IPS-18a (cell line): ENCODE data around the gene NUTM2F.
"Not testable (repeated sequence)": the region's sequence is repeated elsewhere in the genome, so short reads cannot be mapped to it uniquely, and the experiment has no call there.

Source experiments
- H3K27ac ChIP-seq: one replicate; pipeline ENCODE4 v1.5.1; 2013; ENCODE audit warnings: low read length
- H3K27me3 ChIP-seq: one replicate; pipeline ENCODE4 v1.6.1; 2013; ENCODE audit warnings: mild to moderate bottlenecking, low read length; ENCODE audit not compliant: control insufficient read depth, insufficient read depth
- H3K36me3 ChIP-seq: one replicate; pipeline ENCODE4 v1.6.1; 2013; ENCODE audit warnings: low read depth, low read length; ENCODE audit not compliant: control insufficient read depth
- H3K4me1 ChIP-seq: one replicate; pipeline ENCODE4 v1.6.1; 2013; ENCODE audit warnings: low read depth, low read length; ENCODE audit not compliant: control insufficient read depth
- H3K4me3 ChIP-seq: one replicate; pipeline ENCODE4 v1.5.1; 2013; ENCODE audit warnings: low read length
- H3K9ac ChIP-seq: one replicate; pipeline ENCODE4 v1.6.1; 2013; ENCODE audit warnings: mild to moderate bottlenecking, low read length, moderate library complexity
- H3K9me3 ChIP-seq: one replicate; pipeline ENCODE4 v1.6.1; 2013; ENCODE audit warnings: low read depth, low read length; ENCODE audit not compliant: control insufficient read depth

The NUTM2F gene

GRCh38 chr9:94301583-94301982 is 26.9 kb downstream of the NUTM2F start:
- Histone ChIP-seq H3K36me3 (no peaks in the 10 kb centered on the region), H3K9ac (no peak overlapping the region)

DNA sequence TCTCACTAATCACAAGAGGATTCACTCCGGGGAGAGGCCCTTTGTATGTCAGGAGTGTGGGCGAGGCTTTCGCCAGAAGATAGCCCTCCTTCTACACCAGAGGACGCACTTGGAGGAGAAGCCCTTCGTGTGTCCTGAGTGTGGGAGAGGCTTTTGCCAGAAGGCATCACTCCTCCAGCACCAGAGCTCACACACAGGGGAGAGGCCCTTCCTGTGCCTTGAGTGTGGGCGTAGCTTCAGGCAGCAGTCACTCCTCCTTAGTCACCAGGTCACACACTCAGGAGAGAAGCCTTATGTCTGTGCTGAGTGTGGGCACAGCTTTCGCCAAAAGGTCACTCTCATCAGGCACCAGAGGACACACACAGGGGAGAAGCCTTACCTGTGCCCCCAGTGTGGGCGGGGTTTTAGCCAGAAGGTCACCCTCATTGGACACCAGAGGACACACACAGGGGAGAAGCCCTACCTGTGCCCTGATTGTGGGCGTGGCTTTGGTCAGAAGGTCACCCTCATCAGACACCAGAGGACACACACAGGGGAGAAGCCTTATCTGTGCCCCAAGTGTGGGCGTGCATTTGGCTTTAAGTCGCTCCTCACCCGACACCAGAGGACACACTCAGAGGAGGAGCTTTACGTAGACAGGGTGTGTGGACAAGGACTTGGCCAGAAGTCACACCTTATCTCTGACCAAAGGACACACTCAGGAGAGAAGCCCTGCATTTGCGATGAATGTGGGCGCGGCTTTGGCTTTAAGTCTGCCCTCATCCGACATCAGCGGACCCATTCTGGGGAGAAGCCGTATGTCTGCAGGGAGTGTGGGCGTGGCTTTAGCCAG is 27.8 kb downstream of the NUTM2F start:
- no peaks in the 10 kb centered on the region for H3K36me3 ChIP-seq
- no peak overlapping the region for H3K4me3 ChIP-seq
- no peak overlapping the region for H3K9ac ChIP-seq
- no peaks in the 10 kb centered on the region for H3K27me3 ChIP-seq
- H3K4me1 ChIP-seq = no peaks in the 10 kb centered on the region
- H3K27ac ChIP-seq = no peak overlapping the region
- H3K9me3 ChIP-seq = no peaks in the 10 kb centered on the region

More at GRCh38 chr9:94301583-94301982, 26.9 kb downstream of the NUTM2F start:
- Histone ChIP-seq H3K4me1 (no peaks in the 10 kb centered on the region), H3K4me3 (no peak overlapping the region), H3K9me3 (no peaks in the 10 kb centered on the region), H3K27me3 (no peaks in the 10 kb centered on the region), H3K27ac (no peak overlapping the region)

GRCh38 chr9:94298949-94299599 is 29.4 kb downstream of the NUTM2F start:
- Histone ChIP-seq H3K4me1 (no peaks in the 10 kb centered on the region), H3K36me3 (no peaks in the 10 kb centered on the region), H3K9me3 (no peaks in the 10 kb centered on the region), H3K4me3 (no peak overlapping the region), H3K27me3 (no peaks in the 10 kb centered on the region), H3K27ac (no peak overlapping the region), H3K9ac (no peak overlapping the region)

GRCh38 chr9:94289691-94290090 is 38.8 kb downstream of the NUTM2F start:
- Histone ChIP-seq H3K9me3 (peaks cover 3% of the 10 kb centered on the region), H3K27ac (no peak overlapping the region), H3K36me3 (peaks cover 4% of the 10 kb centered on the region), H3K27me3 (no peaks in the 10 kb centered on the region), H3K4me3 (no peak overlapping the region), H3K4me1 (no peaks in the 10 kb centered on the region), H3K9ac (no peak overlapping the region)

DNA sequence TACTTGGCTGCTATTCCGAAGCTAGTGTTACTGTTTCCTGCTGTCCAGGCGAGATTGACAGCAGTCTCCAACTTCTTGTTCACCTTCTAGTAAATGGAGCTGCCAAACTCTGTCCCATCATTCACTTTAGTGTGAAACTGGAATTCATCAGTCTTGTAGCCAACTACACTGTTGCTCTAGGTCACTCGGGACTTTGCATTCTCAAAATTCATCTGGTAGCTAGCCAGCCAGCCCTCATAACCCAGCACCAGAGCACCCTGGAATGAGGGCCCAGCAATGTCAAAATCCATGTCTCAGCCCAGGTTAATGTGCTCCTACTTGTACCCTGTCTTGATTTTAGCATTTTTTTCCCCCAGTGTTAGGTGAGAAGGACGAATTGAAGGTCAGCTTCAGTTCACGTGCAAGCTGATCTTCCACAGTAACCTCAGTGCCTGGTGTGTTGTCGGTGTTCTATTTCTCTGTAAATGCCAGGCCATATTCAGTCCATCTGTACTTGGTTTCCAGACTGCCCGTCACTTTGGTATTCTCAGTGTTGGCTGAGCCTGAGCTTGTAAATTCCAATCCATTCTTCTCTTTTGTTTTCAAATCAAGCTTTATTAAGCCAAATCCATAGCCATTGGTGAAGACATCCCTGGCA is 40.4 kb downstream of the NUTM2F start:
- Histone ChIP-seq H3K36me3 (peaks cover 4% of the 10 kb centered on the region), H3K9me3 (peaks cover 3% of the 10 kb centered on the region), H3K27me3 (no peaks in the 10 kb centered on the region), H3K9ac (no peak overlapping the region), H3K4me3 (no peak overlapping the region), H3K4me1 (no peaks in the 10 kb centered on the region), H3K27ac (no peak overlapping the region)

- Histone ChIP-seq H3K27me3 (no peaks in the 10 kb centered on the region), H3K4me1 (no peaks in the 10 kb centered on the region), H3K4me3 (no peak overlapping the region), H3K36me3 (peaks cover 4% of the 10 kb centered on the region), H3K9ac (no peak overlapping the region), H3K27ac (no peak overlapping the region), H3K9me3 (no peaks in the 10 kb centered on the region)
These were observed 42.3 kb downstream of the NUTM2F start for GRCh38 chr9:94286116-94286515.

- Histone ChIP-seq H3K4me1 (no peaks in the 10 kb centered on the region), H3K27me3 (no peaks in the 10 kb centered on the region), H3K4me3 (no peak overlapping the region), H3K36me3 (peaks cover 11% of the 10 kb centered on the region), H3K9ac (no peak overlapping the region), H3K27ac (no peak overlapping the region), H3K9me3 (peaks cover 6% of the 10 kb centered on the region)
These were observed 47.3 kb downstream of the NUTM2F start for GRCh38 chr9:94281101-94281500.

DNA sequence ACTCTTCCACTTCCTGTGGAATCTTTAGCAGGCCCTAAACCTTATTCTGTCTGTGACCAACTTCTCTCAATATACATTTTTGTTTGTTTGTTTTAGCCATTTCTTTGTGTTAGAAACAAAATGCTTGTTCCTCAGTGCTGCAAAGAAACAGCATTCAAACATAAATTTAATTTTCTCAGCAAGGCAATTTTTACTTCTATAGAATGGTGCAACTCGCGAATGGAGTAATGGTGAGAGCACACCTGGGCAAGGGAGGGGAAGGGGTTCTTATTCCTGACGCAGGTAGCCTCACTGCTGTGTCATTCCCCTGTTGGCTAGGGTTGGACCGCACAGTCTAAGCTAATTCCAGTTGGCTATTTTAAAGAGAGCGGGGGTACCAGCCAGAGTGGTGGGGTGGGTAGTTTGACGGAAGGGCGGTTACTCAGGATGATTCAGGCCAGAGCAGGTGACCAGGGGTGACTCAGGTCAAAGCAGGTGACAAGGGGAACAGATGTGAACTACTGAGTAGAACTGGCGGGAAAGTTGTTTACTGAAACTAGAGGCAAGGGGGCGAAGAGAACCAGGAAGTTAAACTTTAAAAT is 47.9 kb downstream of the NUTM2F start:
- H3K27me3 ChIP-seq = no peaks in the 10 kb centered on the region
- H3K4me3 ChIP-seq = no peak overlapping the region
- peaks cover 11% of the 10 kb centered on the region for H3K36me3 ChIP-seq
- H3K27ac ChIP-seq = no peak overlapping the region
- H3K4me1 ChIP-seq = no peaks in the 10 kb centered on the region
- H3K9me3 ChIP-seq = peaks cover 6% of the 10 kb centered on the region
- H3K9ac ChIP-seq = no peak overlapping the region

GRCh38 chr9:94277885-94278536 is 50.4 kb downstream of the NUTM2F start:
- Histone ChIP-seq H3K27me3 (no peaks in the 10 kb centered on the region), H3K9ac (no peak overlapping the region), H3K4me1 (no peaks in the 10 kb centered on the region)

GRCh38 chr9:94277029-94277428 is 51.4 kb downstream of the NUTM2F start:
- not testable (repeated sequence) for H3K27me3 ChIP-seq, H3K4me1 ChIP-seq, H3K9me3 ChIP-seq, H3K27ac ChIP-seq, H3K9ac ChIP-seq, H3K4me3 ChIP-seq
- peaks cover 11% of the 10 kb centered on the region for H3K36me3 ChIP-seq

More at GRCh38 chr9:94277885-94278536, 50.4 kb downstream of the NUTM2F start:
- peaks cover 11% of the 10 kb centered on the region for H3K36me3 ChIP-seq
- no peak overlapping the region for H3K4me3 ChIP-seq
- no peak overlapping the region for H3K27ac ChIP-seq
- H3K9me3 ChIP-seq = peaks cover 6% of the 10 kb centered on the region

DNA sequence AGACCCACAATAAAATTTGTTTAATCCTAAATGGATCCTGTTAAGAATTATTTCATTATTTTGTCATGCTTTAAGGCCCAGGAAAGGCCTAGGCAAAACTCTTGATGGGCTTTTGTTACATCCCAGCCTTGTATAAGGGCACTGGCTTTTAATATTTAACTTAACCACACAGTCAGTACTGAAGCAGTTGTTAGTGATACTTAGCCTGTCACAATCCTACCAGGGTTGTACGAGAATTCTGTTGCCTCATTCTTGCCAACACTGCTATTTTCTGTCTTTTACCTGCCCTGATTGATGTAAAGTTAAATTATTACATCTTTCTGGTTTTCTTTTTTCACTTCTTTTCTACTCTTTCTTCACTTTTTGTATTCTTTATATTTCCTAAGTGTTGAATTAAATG is 58.4 kb downstream of the NUTM2F start:
- no peak overlapping the region for H3K4me3 ChIP-seq
- no peaks in the 10 kb centered on the region for H3K36me3 ChIP-seq
- no peak overlapping the region for H3K9ac ChIP-seq
- peaks cover 14% of the 10 kb centered on the region for H3K9me3 ChIP-seq
- H3K27me3 ChIP-seq = no peaks in the 10 kb centered on the region
- H3K27ac ChIP-seq = no peak overlapping the region
- H3K4me1 ChIP-seq = no peaks in the 10 kb centered on the region
